ENCODE data around the gene NOS3. TPM values are rescaled to one million over a fixed set of nuclear protein-coding genes. Genes with fewer than 3 reads are reported as not detected.

Gene NOS3
- total and polyA plus RNA-seq, 9 of the 15 experiments (the other 6 are each of a cell fraction or from before 2014, with no cell fraction given) = 1.1 to 121 (median 23.6) TPM

GRCh38 chr7:150944066-150945042 is 46.5 kb upstream of the NOS3 start (continued):
- TF ChIP-seq CUX1 (CRISPR knock-in tag; IDR thresholded peaks at IDR 0.05) = no peak
- no peak for TF ChIP-seq TEAD4 (IDR thresholded peaks at IDR 0.05; ENCODE audit: low read length)
- no peak for TF ChIP-seq TEAD4 (CRISPR knock-in tag; IDR thresholded peaks at IDR 0.05; ENCODE audit: borderline replicate concordance)
- TF ChIP-seq ELF1 (tag; IDR thresholded peaks at IDR 0.05) = no peak
- no peak for TF ChIP-seq ZNF133 (CRISPR knock-in tag; IDR thresholded peaks at IDR 0.05)
- TF ChIP-seq HNRNPLL (IDR thresholded peaks at IDR 0.05; ENCODE audit: low read depth, low read length, poor library complexity, severe bottlenecking) = no peak
- TF ChIP-seq ZBTB17 (CRISPR knock-in tag; IDR thresholded peaks at IDR 0.05) = no peak
- TF ChIP-seq SMARCB1 (IDR thresholded peaks at IDR 0.05; ENCODE audit: insufficient read length, low read depth) = no peak
- TF ChIP-seq HDAC3 (IDR thresholded peaks at IDR 0.05; ENCODE audit: borderline replicate concordance, partially characterized antibody) = no peak
- no peak for TF ChIP-seq ZBTB11 (CRISPR knock-in tag; IDR thresholded peaks at IDR 0.05)
- no peak for TF ChIP-seq CC2D1A (IDR thresholded peaks at IDR 0.05)
- TF ChIP-seq RNF219 (CRISPR knock-in tag; IDR thresholded peaks at IDR 0.05) = no peak
- no peak for TF ChIP-seq RBM34 (IDR thresholded peaks at IDR 0.05; ENCODE audit: borderline replicate concordance, insufficient read depth, low read length)
- TF ChIP-seq ETV1 (tag; conservative IDR thresholded peaks at IDR 0.05; ENCODE audit: low read depth) = no peak
- TF ChIP-seq RUNX1 (IDR thresholded peaks at IDR 0.05; ENCODE audit: low read depth) = no peak
- no peak for TF ChIP-seq ZNF274 (IDR thresholded peaks at IDR 0.05; ENCODE audit: borderline replicate concordance, low read depth, low read length)

All from K562 (cell line).